Daoy (cell line): Measurements from ENCODE around the gene APOBEC2. TPM values are rescaled to one million over a fixed set of nuclear protein-coding genes. Genes with fewer than 3 reads are reported as not detected.

Experiments used
- DNase-seq: peaks from one replicate; pipeline ENCODE4 v3.0.0-alpha.2; 2015; ENCODE audit warnings: low read depth
- total RNA-seq: library from RNA; depleted of rRNA; stranded (reverse); fragments of >200 nt; shearing (Covaris generic); gene quantifications from 2 replicates; pipeline ENCODE4 v1.2.3, GENCODE V29; 2014

APOBEC2 gene
- total RNA-seq, 1 experiment from 2014 or later, result not detected

DNA sequence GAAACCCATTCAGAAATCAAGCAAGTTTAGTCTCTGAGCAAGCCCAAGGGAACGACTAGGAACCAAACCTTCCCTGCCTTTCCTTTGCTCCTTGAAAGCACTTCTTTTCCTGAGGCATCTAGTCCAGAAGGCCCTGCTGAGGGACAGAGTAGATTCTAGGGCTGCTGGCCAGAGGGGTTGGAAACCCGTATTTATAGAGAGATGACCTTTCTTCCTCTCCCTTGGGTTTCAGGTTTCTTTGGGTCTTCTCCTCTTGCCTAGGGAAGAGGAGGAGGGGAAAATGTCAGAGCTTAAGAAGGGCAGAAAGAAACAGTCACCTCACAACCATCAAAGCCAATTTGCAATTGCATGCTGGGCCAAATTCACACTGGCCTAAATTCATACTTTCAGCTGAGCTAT lies 5.8 kb downstream of the APOBEC2 start:
- no peak for DNase-seq

DNA sequence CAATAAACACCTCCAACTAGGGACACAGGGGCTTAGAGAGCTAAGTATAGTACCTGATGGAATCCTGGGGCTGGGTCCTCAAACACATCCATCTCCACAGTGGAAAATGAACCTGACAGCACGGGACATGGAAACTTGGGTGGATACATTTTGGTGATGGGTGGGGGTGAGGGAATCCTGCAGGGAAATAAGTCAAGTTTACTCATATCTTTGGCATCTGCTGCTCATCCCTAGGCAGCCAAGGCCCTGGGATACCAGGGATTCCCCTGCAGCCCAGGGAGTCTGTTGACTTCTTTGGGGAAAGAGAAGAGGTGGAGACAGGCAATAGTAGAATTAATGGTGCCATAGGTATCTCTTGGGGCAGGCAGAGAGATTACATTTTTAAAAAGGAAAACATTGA lies 6.6 kb downstream of the APOBEC2 start:
- DNase-seq, result no peak

DNA sequence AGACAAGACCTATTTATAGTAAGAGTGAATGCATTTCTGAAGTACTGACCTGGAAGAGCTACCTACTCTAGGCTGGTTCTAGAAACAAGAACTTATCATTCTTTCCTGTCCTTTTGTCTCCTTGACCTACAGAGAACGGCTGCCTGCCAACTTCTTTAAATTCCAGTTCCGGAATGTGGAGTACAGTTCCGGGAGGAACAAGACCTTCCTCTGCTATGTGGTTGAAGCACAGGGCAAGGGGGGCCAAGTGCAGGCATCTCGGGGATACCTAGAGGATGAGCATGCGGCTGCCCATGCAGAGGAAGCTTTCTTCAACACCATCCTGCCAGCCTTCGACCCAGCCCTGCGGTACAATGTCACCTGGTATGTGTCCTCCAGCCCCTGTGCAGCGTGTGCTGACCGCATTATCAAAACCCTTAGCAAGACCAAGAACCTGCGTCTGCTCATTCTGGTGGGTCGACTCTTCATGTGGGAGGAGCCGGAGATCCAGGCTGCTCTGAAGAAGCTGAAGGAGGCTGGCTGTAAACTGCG lies 8.3 kb downstream of the APOBEC2 start:
- no peak for DNase-seq

DNA sequence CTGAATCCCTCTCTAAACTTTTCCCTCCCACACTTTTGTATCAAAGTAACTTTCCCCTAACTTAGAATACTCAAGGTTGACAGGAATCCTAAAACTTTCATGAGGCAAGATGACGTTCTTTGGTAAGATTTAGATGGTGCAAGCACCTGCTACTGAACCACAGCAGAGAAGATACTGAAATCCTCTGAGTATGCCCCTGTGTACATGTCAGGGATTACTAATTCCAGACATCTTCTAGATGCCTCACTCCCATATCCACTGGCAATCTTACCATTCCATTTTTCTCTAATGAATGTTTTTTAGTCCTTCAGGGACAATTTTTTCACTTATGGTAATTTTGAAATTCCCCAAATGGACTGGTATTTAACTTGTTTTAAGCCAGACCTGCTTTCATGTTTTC lies 9.1 kb downstream of the APOBEC2 start:
- DNase-seq, result no peak

DNA sequence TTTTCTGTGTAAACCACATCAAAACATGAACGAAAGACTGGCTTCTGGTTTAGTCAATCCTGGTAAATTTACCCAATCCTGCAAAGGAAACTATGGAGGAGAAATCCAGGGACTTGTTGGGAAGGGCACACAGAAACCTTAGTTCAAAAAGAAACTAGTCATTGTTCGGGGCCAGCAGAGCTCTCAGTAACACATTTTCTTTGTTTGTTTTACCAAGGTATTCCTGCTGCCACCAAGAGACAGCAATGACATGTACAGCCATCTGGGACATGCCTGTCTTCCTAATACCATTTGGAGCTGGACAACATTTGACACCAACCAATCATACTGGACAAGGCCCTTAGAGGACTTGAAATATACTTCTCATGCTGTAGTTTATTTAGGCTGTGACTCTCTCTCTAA lies 10.9 kb downstream of the APOBEC2 start:
- no peak for DNase-seq

DNA sequence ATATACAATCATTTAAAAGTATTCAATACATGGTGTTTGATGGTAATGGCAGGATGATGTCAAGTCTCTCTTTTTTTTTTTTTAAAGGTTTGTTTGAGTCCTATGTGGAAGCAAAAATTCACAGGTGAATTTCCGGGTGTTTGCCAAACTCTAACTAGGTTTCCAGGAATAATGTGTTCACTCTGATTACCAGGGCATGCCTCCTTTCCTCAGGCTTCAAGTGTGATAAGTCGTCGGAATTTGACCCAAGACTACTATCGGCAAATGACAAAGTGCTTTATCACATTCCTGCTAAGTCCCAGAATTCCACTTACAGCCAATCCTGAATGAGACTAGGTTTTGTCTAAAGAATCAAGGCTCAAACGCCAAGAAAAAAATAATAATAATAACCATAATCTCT lies 11.8 kb downstream of the APOBEC2 start:
- no peak for DNase-seq

DNA sequence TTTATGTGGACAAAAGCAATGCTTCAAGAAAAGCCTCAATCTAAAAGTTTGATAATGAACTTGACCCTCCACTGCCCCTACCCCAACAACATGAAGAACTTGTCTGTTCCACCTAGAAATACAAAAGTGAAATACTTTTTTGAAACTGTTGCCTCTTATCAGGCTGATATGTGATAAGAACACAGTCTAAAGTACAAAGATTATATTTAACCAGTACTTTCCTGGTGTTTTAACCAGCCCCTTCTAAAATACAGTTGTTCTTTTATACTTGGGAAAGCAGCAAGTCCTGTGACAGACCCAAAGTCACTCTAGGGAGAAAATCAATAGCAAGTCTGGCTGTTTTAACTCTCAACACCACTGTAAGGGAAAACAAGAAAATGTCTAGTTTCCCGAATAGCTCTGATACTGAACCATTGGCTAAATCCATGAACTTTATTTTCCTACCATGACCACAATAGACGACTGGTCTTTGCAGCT lies 12.6 kb downstream of the APOBEC2 start:
- DNase-seq, result no peak

DNA sequence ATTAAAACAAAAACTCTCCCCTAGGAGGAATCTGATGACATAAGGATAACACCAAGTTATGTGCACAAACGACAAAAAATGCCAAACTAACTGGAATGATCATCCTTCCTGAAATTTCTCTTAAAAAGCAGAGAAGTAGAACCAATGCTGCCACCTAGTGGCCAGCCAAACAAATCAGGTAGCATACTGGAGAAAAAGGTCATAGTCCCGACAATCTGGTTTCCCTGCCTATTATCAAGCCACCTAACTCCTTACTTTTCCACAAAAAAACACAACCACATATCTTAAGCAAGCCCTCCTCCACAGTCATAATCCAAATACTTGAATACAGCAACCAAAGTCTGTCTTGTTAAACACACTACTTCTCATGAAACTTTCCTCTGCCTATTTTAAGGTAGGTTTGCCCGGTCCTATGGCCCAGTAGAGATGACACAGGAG lies 13.9 kb downstream of the APOBEC2 start:
- DNase-seq, result peak; percentile 76

DNA sequence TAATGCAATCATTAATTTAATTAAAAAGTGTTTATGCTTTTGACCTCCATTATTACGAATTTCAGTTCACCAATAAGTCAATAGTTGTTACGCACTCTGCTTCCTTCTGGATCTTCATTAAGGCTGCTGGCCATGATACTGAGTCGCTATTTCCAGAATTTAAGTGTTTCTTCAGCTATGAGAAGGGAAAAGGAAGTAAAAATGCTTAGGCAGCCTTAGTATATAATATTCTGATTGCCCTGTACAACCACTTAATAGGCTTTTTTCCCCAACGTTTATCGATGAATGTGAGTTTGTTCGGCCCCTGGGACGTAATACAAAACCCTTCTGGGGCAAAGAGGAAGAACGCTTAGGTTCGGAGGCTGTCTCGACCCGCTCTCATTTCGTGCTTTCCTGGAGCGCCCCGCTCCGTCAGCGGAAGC lies 18.5 kb downstream of the APOBEC2 start:
- peak; percentile 95 for DNase-seq

DNA sequence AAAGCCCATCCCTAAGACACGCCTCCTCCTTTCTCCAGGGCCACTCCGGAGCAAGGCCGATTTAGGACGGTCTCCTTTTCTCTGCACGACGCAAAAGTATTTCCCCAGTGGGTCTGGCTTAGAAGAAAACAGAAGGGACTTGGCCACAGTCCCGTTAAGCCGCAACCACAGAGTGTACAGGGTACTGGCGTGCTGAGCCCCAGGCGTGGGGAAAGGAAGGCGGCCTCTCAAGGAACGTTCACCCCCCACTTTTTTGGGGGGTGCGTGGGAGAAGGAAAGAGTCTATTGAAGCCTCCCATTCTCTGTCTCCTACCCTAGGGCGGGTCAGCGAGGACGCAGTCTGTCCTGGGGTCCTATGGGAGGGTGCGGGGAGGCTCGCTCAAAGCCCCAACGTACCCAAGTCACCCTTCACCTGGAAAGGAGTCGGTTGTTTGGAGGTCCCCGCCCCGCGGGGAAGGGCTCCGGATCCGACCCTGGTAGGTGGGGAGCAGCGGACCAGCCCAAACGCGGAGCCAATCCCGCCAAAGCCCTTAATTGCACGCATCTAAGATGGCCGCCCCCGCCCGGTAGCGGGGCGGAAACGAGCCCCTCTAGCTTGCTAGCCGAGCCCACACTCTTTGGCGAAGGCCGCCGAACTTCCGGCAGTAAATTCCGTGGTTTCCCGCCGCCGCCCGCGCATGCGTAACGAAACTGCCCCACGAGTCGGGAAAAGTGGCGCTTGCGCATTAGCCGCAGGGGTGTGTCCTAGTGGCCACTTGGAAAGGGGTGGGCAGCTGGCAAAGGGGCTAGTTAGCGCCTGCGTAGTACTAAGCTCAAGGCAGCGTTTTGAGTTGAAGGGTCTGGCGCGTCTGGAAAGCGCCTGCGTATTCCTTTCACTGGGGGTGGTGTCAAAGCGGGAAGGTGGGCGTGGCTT lies 19.2 kb downstream of the APOBEC2 start, which contains the start of gene OARD1:
OARD1 (minus strand) TSS at position 434 of the 913 bp plus-strand sequence. CDS start 722 bp downstream, outside the sequence.
- peak; percentile 100 for DNase-seq

DNA sequence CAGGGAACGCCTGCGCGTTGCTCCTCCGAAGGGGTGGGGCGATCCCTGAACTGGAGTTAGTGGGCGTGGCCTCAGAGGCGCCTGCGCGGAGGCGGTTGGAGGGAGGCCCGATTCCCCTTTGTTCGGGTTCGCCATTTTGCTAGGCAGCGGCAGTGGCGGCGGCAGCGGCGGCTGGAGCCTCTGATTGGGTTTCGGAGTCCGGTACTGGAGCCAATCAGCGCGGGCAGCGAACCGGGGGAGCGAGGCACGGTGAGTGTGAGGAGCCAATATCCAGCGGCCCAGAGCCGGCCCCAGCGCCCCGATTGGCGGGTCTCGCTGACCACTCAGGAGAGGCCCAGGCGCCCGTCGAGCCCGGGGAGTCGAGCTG lies 19.8 kb downstream of the APOBEC2 start, which contains the start of gene NFYA:
NFYA (plus strand) TSS at position 139 of the 367 bp plus-strand sequence. CDS start 6,116 bp downstream, outside the sequence.
- no peak for DNase-seq

DNA sequence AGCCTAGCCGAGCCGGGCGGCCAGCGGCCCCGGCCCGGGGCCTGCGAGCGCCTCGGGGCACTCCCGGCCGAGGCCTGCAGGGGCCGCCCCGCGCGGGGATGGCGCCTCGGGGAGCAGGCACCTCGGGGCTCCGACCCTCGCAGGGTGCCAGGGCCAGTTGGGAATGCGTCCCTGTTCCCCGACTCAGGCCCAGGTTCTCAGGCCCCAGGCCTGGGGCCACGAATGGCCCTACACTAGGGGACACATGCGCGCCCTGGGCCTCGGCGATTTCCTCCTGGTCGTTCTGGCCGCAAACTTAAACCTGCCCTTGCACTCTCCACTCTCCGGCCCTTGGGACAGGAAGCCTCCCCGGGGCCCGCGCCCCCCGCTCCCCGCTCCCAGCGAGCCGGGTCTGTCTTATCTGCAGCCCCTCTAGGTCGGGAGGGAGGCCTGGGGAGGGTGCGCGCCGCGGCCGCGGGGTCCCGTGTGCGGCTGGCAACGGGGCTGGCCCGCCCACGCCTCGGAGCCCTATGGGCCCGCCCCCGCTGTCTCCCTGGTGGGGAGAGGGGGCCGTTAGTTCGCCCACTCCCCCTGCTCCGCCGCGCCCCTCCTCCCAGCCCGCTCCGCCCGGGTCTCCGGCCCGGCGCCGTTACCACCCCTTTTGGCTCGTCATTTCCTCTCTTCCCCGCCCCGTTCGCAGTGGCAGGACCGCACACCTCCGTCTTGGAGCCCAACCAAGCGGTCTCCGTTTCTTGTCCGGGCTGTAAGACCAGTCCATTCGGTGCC lies 20.4 kb downstream of the APOBEC2 start:
- DNase-seq, result peak; percentile 94

DNA sequence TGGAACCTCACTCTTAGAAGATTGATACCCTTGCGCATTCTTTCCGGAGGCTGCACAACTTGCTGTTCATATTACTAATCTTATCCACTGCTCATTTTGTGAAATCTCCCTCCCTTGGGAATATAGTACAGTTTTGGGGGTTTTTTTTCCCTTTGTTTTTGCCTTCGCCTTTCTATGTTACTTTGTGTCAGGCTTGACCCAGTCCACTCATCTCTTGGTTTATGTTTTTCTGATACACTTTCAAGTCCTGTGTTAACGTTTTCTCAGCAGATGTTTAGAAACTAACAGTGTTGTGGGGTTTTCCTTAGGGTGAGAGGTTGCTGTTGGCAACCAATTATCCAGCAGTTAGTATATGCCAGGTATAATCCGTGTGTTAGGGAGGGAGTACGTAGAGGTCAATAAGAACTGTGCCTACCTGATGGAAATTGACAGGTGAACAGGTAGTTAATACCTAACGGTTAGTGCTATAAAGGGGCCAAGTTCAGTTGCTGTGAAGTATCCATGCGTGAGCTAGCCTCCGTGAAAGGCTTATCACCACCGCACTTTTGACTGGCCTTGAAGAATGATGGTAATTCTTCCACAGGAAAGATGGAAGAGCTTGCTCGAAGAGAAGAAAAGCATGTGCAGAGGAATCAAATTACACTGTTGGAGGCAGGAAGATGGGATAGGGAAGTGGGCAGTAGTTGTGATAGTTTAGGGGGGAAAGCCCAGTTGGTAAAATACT lies 21.1 kb downstream of the APOBEC2 start:
- DNase-seq, result peak; percentile 35

DNA sequence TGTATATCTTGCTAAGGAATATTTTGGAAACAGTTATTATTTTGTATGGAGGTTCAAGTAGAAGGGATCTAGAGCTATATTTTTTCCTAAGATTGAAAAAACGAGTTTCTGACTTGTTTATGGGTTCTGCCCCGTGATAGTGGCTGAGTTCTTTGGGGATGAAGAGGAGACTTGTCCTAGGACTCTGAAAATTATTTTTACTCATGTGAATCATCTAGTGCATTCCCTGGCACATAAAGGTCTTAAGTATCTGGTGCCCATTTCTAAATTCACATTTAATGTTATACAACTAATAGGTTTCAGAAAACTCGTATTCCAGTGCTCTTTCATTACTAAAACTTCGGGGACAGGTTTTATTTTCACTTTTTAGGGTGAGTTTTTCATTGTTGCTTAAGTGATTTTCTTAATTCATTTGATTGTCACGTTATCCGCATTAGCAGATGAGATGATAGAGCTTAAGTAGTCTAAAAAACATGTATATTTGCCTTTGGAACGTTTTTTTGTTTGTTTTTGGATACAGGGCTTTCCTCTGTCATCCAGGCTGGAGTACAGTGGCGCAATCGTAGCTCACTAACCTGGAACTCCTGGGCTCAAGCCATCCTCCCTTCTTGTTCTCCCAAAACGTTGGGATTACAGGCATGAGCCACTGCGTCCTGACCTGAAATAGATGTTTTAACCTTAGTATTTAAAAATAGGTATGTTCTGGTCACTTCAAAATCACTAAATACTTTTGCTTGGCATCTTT lies 21.9 kb downstream of the APOBEC2 start:
- no peak for DNase-seq

DNA sequence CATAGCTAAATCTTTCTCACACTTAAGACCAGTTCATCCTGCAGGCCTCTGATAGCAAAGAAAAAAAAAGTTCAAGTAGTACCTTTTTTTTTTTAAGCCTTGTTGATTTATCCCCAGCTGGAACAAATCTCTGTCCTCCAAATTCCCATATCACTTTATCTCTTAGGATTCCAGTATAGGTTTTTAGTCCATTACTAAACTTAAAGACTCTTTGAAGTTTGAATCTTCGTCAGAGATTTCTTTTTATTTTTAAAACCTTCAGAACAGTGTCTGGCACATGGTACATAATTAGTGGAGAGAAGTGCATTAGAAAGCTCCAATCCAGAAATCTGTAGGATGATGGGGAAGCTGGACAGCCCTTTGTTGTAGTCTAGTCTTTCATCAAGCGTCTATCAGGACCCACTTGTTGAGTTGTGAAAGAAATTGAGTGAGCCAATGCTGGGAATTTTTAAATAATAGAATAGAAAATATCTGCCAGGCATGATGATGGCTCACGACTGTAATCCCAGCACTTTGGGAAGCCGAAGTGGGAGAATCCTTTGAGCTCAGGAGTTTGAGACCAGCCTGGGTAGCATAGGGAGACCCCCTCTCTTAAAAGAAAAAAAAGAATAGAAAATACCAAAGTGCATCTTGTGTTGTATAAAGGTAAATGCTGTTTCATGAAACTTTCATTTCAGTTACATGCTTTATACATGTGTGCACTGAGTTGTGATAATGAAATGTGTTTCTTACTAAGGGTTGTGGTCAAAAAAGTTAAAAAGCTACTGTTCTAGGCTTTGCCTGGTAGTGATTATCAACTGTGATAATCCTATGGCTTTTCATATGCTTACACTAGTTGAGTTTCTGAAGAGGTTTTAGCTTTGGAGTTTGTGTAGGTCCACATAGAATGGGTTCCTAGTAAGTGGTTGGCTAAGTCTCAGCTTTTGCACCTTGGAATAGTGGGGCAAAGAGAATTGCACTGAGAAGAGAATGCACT lies 22.9 kb downstream of the APOBEC2 start:
- no peak for DNase-seq

DNA sequence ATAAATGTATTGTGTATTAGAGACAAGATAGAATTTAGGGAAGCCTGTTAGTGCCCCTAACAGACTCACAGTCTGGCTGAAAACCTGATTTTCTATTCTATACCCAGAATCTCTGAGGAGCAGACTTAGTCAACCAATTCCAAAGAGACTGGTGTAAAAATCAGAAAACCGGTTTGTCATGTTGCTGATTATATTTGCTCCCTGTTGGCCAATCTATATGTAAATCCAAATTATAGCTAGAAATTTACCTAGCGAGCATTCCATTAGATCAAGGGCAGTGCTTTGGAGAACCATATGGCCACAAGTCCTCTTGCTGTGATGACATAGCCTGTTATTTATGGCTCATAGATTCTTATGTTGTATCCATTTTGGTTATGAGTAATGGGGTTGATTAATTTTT lies 24.5 kb downstream of the APOBEC2 start:
- no peak for DNase-seq

DNA sequence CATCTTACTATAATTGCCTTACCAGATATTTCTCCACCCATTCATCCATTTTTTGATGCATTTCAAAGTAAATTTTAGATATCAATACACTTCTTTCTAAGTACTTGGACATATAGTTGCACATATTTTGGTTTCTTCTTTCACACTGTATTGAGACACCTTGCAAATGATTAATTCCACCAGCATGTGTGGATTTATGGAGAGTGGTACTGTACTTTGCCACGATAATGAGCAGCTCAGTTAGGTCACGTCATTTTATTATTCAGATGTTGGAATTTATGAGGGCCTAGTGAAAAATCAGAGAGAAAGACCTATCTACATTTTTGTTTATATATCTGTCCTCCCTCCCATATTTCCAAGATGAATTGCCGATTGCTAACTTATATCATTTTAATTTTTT lies 25.1 kb downstream of the APOBEC2 start:
- no peak for DNase-seq

DNA sequence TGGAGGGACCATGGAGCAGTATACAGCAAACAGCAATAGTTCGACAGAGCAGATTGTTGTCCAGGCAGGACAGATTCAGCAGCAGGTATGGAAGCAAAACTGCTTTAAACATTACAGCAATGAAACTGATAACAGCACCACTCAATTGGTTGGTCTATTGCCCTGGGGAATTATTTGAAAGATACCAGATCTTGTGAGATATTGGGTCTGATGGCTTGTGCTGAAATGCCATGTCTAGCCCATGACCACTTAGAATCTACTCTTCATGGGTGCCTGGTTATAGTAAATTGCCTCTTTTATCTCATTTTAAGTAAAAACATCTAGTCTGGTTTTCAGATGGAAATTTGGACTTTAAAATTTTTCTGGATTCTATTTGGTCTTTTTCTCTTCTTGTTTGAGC lies 26.1 kb downstream of the APOBEC2 start:
- DNase-seq, result no peak

DNA sequence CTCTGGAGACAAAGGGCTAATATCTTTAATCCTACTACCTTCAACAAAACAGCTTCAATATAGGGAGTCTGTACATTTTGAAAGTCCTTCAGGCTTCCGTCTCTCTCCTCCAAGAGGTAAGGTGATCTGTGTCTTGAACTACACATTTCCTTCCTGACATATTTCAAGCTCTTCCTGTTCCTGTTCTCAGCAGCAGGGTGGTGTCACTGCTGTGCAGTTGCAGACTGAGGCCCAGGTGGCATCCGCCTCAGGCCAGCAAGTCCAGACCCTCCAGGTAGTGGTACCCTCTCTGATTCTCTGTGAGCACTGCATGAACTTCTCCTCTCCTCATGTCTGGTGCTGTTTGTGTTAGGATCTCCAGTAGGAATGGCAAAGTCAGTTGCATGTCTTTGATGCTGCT lies 27.6 kb downstream of the APOBEC2 start:
- DNase-seq, result no peak

DNA sequence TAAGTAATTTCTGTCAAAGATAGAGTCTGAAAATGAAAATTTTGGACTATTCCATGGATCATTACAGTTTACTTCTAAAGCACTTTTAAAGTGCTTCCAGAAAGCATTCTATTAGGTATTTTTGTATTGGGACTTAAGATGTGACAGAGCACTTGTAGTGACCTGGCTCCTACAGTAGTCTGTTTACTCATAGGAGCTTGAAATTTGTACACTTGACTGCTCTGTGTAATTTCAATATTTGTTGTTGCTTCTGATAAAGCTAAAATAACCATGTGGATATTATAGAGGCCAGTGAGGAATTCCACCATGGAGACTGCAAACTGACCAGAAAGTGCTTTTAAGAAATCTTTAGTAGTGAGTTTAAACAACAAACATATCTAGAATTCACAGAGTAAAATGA lies 30.1 kb downstream of the APOBEC2 start:
- no peak for DNase-seq
